HCT116 (cell line): ENCODE measurements around the gene HOXB8. TPM values are rescaled to one million over a fixed set of nuclear protein-coding genes. Genes with fewer than 3 reads are reported as not detected.

Experiments
- ATAC-seq: fragments of 200-7000 bp; cut with Tn5 transposase; 2 replicates; pipeline ENCODE4 v1.9.1; 2020; ENCODE audit warnings: mild to moderate bottlenecking, moderate library complexity
- BruUV-seq: library from RNA; stranded (reverse); fragments of 400-500 nt; replicated peaks from 2 replicates; lab custom pipeline; 2021; lab: Mats Ljungman, UMichigan
- CTCF ChIA-PET: fragments of 300-600 bp; sonication (Branson Sonifier 250); formaldehyde crosslinking; loops from one replicate; lab custom pipeline; 2021; ENCODE audit warnings: antibody characterized with exemption; lab: Charles Lee
- POLR2A ChIA-PET: fragments of 300-600, 350-600 bp; sonication (Branson Sonifier 250); formaldehyde crosslinking; loops from one replicate; lab custom pipeline; 2021; ENCODE audit warnings: antibody characterized with exemption; lab: Charles Lee
- RAD21 ChIA-PET, 2 experiments: fragments of 300-600 bp; sonication (Branson Sonifier 250); formaldehyde crosslinking; loops; one replicate each; lab custom pipeline; 2023; ENCODE audit warnings: low total read pairs in 2 of 2; ENCODE audit not compliant: uncharacterized antibody in 2 of 2, unreplicated experiment in 2 of 2, low non-redundant PET in 1 of 2; lab: Charles Lee
- DNase-seq: peaks from one replicate; pipeline ENCODE4 v3.0.0-alpha.2; 2010; ENCODE audit warnings: low read depth, low spot score
- H2AFZ ChIP-seq: fragments of 200-600 bp; shearing (Covaris generic), sonication (generic); 2 replicates; pipeline ENCODE4 v1.6.1; 2017; ENCODE audit warnings: low read depth, mixed run types, mixed read lengths, antibody characterized with exemption, low read length; ENCODE audit not compliant: poor library complexity, severe bottlenecking
- H3K27ac ChIP-seq: 2 replicates; pipeline ENCODE4 v1.5.1; 2012; ENCODE audit warnings: low read depth, low read length
- H3K27me3 ChIP-seq: fragments of 200-600 bp; sonication (generic); 2 replicates; pipeline ENCODE4 v1.6.1; 2016; ENCODE audit warnings: mixed run types, low read length, mixed read lengths; ENCODE audit not compliant: insufficient read depth
- H3K36me3 ChIP-seq, 2 experiments: fragments of 200-500 bp in 1 of 2; fragments of 200-600 bp in 1 of 2; sonication (Bioruptor generic) in 1 of 2; sonication (generic) in 1 of 2; 2 replicates each; pipeline versions ENCODE4 v1.5.1 to v1.6.1; 2014 to 2016; ENCODE audit warnings: low read length in 2 of 2, inconsistent platforms in 1 of 2, mixed read lengths in 1 of 2, mixed run types in 1 of 2; ENCODE audit not compliant: insufficient read depth in 2 of 2, control insufficient read depth in 1 of 2
- H3K4me1 ChIP-seq, 2 experiments: fragments of 200-600 bp in 1 of 2; sonication (generic) in 1 of 2; 2 replicates each; pipeline versions ENCODE4 v1.5.1 to v1.6.1; 2012 to 2017; ENCODE audit warnings: low read length in 2 of 2, inconsistent platforms in 1 of 2, mild to moderate bottlenecking in 1 of 2, mixed read lengths in 1 of 2, mixed run types in 1 of 2, moderate library complexity in 1 of 2; ENCODE audit not compliant: insufficient read depth in 2 of 2, control insufficient read depth in 1 of 2
- H3K4me2 ChIP-seq: fragments of 200-600 bp; sonication (generic); 2 replicates; pipeline ENCODE4 v1.6.1; 2017; ENCODE audit warnings: mixed run types, low read length, mixed read lengths
- H3K4me3 ChIP-seq, 2 experiments: fragments of 200-600 bp in 1 of 2; sonication (generic) in 1 of 2; replicated peaks in 1 of 2; 2 replicates each; pipeline ENCODE4 v1.5.1; 2011 to 2016; ENCODE audit warnings: low read length in 2 of 2, control low read depth in 1 of 2, low read depth in 1 of 2, mild to moderate bottlenecking in 1 of 2, mixed read lengths in 1 of 2, mixed run types in 1 of 2
- H3K79me2 ChIP-seq: fragments of 200-600 bp; sonication (generic); 2 replicates; pipeline ENCODE4 v1.6.1; 2017; ENCODE audit warnings: mild to moderate bottlenecking, mixed run types, low read length, moderate library complexity, mixed read lengths; ENCODE audit not compliant: insufficient read depth
- H3K9ac ChIP-seq: fragments of 200-600 bp; sonication (generic); 2 replicates; pipeline ENCODE4 v1.6.1; 2016; ENCODE audit warnings: low read length, mixed read lengths
- H3K9me2 ChIP-seq: fragments of 200-600 bp; sonication (generic), shearing (Covaris generic); 2 replicates; pipeline ENCODE4 v1.6.1; 2017; ENCODE audit warnings: mixed run types, mild to moderate bottlenecking, moderate library complexity; ENCODE audit not compliant: insufficient read depth
- H3K9me3 ChIP-seq, 2 experiments: fragments of 200-500 bp in 1 of 2; fragments of 200-600 bp in 1 of 2; sonication (Bioruptor generic) in 1 of 2; sonication (generic) in 1 of 2; 2 replicates each; pipeline ENCODE4 v1.6.1; 2014 to 2017; ENCODE audit warnings: low read length in 2 of 2, mixed read lengths in 2 of 2, inconsistent platforms in 1 of 2, low read depth in 1 of 2, mild to moderate bottlenecking in 1 of 2, mixed run types in 1 of 2, moderate library complexity in 1 of 2; ENCODE audit not compliant: control insufficient read depth in 1 of 2, insufficient read depth in 1 of 2
- H4K20me1 ChIP-seq: fragments of 200-600 bp; sonication (generic), shearing (Covaris generic); 2 replicates; pipeline ENCODE4 v1.6.1; 2017; ENCODE audit warnings: mixed run types, mild to moderate bottlenecking, moderate library complexity; ENCODE audit not compliant: insufficient read depth
- CBX3 ChIP-seq: IDR thresholded peaks from 2 replicates; pipeline ENCODE4 v1.6.1; 2012; ENCODE audit warnings: low read depth
- ELF1 ChIP-seq: IDR thresholded peaks from 2 replicates; pipeline ENCODE4 v1.6.1; 2012; ENCODE audit warnings: low read depth, borderline replicate concordance
- EZH2 ChIP-seq: fragments of 200-600 bp; sonication (generic); IDR thresholded peaks from 2 replicates; pipeline ENCODE4 v1.6.1; 2017; ENCODE audit warnings: antibody characterized with exemption, mixed run types
- POLR2AphosphoS5 ChIP-seq: IDR thresholded peaks from 2 replicates; pipeline ENCODE4 v1.6.1; 2011; ENCODE audit warnings: mild to moderate bottlenecking, low read depth, low read length, moderate library complexity
- SIN3A ChIP-seq: IDR thresholded peaks from 2 replicates; pipeline ENCODE4 v1.6.1; 2012; ENCODE audit warnings: low read depth
- SP1 ChIP-seq: IDR thresholded peaks from 2 replicates; pipeline ENCODE4 v1.6.1; 2012; ENCODE audit warnings: low read depth
- ZBTB33 ChIP-seq: IDR thresholded peaks from 2 replicates; pipeline ENCODE4 v1.6.1; 2011; ENCODE audit warnings: mild to moderate bottlenecking, low read length, moderate library complexity; ENCODE audit not compliant: insufficient replicate concordance; ENCODE audit errors: extremely low read depth
- ZFX ChIP-seq: fragments of 450-650 bp; IDR thresholded peaks from 2 replicates; pipeline ENCODE4 v1.6.1; 2017
- intact Hi-C: fragments of 100-400 bp; cut with micrococcal nuclease; formaldehyde crosslinking; loops from 2 replicates; pipeline ENCODE4 v1.10.0; 2022
- total RNA-seq: library from RNA; stranded (reverse); gene quantifications from one replicate; pipeline ENCODE4 v1.2.1, GENCODE V29; 2021; ENCODE audit not compliant: unreplicated experiment

HOXB8 gene
- total RNA-seq, 1 experiment from 2014 or later, result 44.7 TPM

GRCh38 chr17:48630009-48630924 lies 15.2 kb upstream of the HOXB8 start:
- Histone ChIP-seq H3K9ac (no peak overlapping the region), H3K27ac (no peak overlapping the region), H3K36me3 (peaks cover 5 to 9% of the 10 kb centered on the region in 2 experiments; a peak in 3 of 4 replicates)
- no peak for DNase-seq
- no peak for TF ChIP-seq SP1
- TF ChIP-seq ELF1, result no peak
- TF ChIP-seq ZBTB33, result no peak
- no peak for TF ChIP-seq EZH2
- TF ChIP-seq CBX3, result no peak
- TF ChIP-seq ZFX, result no peak
- TF ChIP-seq SIN3A, result no peak
- 0 out of 2 replicates have a peak, but pooled peaks have one; percentile 5 for TF ChIP-seq POLR2AphosphoS5
- TF ChIP-seq, all 23 proteins: peak for 1
- ChIA-PET CTCF (interaction anchor here (1.0 kb wide), 1 partner anchor 11 kb away, joined by 5 read pairs; no protein-coding TSS in a partner anchor), POLR2A (no interaction called here), RAD21 (no interaction called here)
- no peak overlapping the region for H3K4me3 ChIP-seq
- no peaks in the 10 kb centered on the region for H3K9me2 ChIP-seq
- no peaks in the 10 kb centered on the region for H3K9me3 ChIP-seq
- intact Hi-C loops, result no loop called here
- no TSS peak for BruUV-seq
- no peak overlapping the region for H3K4me2 ChIP-seq
- ATAC-seq, result no peak
- H2AFZ ChIP-seq, result no peak overlapping the region
- no peaks in the 10 kb centered on the region for H3K27me3 ChIP-seq
- H3K79me2 ChIP-seq, result peaks cover 5% of the 10 kb centered on the region
- H3K4me1 ChIP-seq, result peaks cover 10 to 14% of the 10 kb centered on the region in 2 experiments
- no peaks in the 10 kb centered on the region for H4K20me1 ChIP-seq
